ENCODE data around the gene HES1.

The HES1 gene

DNA sequence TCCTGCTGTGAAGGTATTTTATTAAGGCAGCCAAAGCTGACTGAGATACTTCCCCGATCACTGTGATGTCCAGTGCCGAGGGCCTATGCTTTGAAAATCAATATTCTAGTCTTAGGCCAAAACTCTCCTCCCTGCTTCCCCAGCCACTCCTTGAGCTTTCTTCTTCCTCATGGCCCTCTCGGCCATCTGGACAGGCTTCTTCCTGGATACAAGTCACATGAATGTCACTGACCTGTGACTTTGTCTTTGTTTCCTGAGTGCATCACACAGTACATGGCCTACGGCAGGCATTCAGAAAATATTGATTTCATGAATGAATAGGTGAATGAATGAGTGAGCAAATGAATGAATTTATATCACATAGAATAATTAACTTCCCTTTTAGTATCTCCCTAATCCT lies 24.6 kb upstream of the HES1 start:
- Mint-ChIP-seq H3K27me3 (ENCODE audit: low read depth) (peaks cover 32% of the 10 kb centered on the region), H3K4me3 (no peak overlapping the region), H3K27ac (no peak overlapping the region), H3K9me3 (no peaks in the 10 kb centered on the region), H3K36me3 (ENCODE audit: low read depth) (no peaks in the 10 kb centered on the region), H3K4me1 (ENCODE audit: low read depth) (no peaks in the 10 kb centered on the region)
- no peak for DNase-seq (ENCODE audit: low spot score)

- Mint-ChIP-seq H3K36me3 (ENCODE audit: low read depth) (no peaks in the 10 kb centered on the region), H3K27me3 (ENCODE audit: low read depth) (peaks cover 34% of the 10 kb centered on the region), H3K4me3 (no peak overlapping the region), H3K27ac (no peak overlapping the region), H3K9me3 (no peaks in the 10 kb centered on the region), H3K4me1 (ENCODE audit: low read depth) (no peaks in the 10 kb centered on the region)
- DNase-seq (ENCODE audit: low spot score), result no peak
These were observed 23.5 kb upstream of the HES1 start for GRCh38 chr3:194112120-194113106.

- Mint-ChIP-seq H3K36me3 (ENCODE audit: low read depth) (no peaks in the 10 kb centered on the region), H3K27me3 (ENCODE audit: low read depth) (peaks cover 33% of the 10 kb centered on the region), H3K4me3 (no peak overlapping the region), H3K4me1 (ENCODE audit: low read depth) (no peaks in the 10 kb centered on the region), H3K9me3 (no peaks in the 10 kb centered on the region), H3K27ac (no peak overlapping the region)
- DNase-seq (ENCODE audit: low spot score), result no peak
These were observed 21.8 kb upstream of the HES1 start for GRCh38 chr3:194114123-194114522.

DNA sequence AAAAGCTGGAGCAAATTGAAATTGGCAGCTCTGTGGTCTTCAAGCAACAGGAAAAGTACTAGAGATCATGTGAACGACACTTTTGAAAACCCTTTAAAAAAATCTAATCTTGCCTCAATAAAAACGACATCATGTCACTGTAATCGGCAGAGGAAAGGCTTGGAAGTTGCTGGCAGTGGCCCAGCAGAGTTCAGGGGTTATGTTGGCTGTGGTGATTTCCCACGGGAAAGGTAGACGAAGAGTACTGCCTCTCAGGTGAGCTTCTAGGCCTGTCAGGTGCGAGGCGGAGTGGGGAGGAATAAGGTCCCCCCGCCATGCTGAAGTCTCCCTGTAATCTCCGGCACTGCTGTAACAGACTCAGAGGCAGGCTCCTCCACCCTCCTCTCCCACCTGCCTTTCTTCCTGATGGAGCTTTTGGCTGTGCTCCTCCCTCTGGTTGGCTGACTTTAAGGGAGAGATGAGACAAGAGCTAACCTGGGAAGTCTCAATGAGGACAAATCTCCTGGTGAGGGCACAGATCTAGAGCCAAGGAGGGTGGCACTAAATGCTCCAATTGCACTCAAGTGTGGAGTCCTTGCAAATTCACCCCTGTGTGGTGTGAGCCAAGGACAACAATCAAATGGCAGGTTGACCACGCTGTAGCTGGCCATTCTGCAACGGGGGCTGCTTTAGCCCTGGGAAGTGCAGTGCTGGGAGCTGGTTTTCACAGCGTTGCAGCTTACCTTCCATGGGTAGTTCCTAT lies 18.7 kb upstream of the HES1 start:
- Mint-ChIP-seq H3K27me3 (ENCODE audit: low read depth) (peaks cover 48% of the 10 kb centered on the region), H3K9me3 (no peaks in the 10 kb centered on the region), H3K36me3 (ENCODE audit: low read depth) (no peaks in the 10 kb centered on the region), H3K4me3 (no peak overlapping the region), H3K4me1 (ENCODE audit: low read depth) (no peaks in the 10 kb centered on the region), H3K27ac (no peak overlapping the region)
- no peak for DNase-seq (ENCODE audit: low spot score)

GRCh38 chr3:194118920-194119319 lies 17.0 kb upstream of the HES1 start:
- H3K27me3 Mint-ChIP-seq (ENCODE audit: low read depth), result peaks cover 50% of the 10 kb centered on the region
- H3K27ac Mint-ChIP-seq, result no peak overlapping the region
- no peak for DNase-seq (ENCODE audit: low spot score)
- no peaks in the 10 kb centered on the region for H3K36me3 Mint-ChIP-seq (ENCODE audit: low read depth)
- H3K4me3 Mint-ChIP-seq, result no peak overlapping the region
- H3K9me3 Mint-ChIP-seq, result no peaks in the 10 kb centered on the region
- H3K4me1 Mint-ChIP-seq (ENCODE audit: low read depth), result no peaks in the 10 kb centered on the region

DNA sequence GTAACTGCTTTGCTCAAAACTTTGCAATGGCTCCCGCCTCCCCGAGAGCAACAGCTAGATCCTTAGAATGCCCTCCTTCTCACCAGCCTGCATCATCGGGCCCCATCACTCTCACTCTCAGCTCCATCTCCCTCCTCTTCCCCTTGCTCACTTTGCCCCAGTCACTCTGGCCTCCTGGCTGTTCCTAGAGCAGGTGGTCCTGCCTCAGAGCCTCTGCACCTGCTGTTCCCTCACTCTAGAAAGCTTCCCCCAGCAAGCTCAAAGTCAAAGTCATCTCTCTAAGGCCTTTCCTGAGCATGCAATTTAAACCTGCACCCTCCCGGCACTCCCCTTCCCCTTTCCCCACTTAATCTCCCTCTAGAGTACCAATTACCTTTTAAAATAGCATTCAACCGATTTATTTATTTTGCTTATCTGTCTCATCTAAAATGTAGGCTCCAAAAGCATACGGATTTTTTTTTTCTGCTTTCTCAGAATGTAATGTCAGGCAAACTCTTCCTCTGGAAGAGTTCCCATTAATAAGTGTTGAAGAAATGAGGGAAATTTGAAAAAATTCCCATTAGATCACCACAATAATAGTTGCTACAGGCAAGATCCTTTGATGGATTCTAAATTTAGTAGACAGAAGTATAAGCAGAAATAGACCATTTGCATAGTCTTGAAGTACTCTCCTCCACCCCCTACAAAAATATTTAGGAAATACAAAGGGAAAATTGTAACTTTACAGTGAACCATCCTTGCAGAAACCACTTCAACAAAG lies 15.9 kb upstream of the HES1 start:
- Mint-ChIP-seq H3K27me3 (ENCODE audit: low read depth) (peaks cover 57% of the 10 kb centered on the region), H3K36me3 (ENCODE audit: low read depth) (no peaks in the 10 kb centered on the region), H3K27ac (no peak overlapping the region), H3K4me1 (ENCODE audit: low read depth) (no peaks in the 10 kb centered on the region), H3K4me3 (no peak overlapping the region), H3K9me3 (no peaks in the 10 kb centered on the region)
- DNase-seq (ENCODE audit: low spot score), result no peak

DNA sequence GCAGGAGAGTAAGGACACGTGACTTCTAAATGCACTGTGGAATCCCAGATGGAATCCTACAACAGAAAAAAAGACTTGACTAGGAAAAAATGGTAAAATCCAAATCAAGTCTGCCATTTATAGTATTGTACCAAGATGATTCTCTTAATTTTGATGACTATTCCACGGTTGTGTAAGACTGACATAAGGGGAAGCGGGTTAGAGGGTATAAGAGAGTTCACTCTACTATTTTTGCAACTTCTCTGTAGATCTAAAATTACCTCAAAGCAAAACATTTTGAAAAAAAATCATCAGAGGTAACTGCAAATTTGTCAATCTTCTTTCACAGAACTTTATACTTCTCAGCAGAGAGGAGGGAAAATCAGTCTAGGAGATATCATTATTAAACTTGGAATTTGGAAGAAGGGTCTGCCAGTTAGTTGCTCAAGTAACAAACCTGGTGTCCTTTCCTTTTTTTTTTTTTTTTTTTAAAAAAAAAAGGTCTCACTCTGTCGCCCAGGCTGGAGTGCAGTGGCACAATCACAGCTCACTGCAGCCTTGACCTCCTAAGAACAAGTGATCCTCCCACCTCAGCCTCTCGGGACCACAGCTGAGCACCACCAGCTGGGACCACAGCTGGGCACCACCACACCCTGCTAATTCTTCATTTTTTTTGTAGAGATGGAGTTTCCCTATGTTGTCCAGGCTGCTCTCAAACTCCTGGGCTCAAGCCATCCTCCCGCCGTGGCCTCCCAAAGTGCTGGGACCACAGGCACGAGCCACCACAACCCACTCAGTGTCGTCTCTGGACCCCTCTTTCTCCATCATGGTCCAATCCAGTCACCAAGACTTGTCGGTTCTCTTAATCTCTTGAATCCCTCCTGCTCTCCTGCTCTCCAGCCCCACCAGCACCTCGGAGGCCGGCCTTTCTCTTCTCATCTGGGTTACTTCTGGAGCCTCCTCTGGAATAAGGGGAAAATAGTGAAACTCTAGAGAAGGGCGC lies 14.9 kb upstream of the HES1 start:
- H3K36me3 Mint-ChIP-seq (ENCODE audit: low read depth), result no peaks in the 10 kb centered on the region
- H3K27me3 Mint-ChIP-seq (ENCODE audit: low read depth), result peaks cover 62% of the 10 kb centered on the region
- no peaks in the 10 kb centered on the region for H3K9me3 Mint-ChIP-seq
- H3K4me3 Mint-ChIP-seq, result no peak overlapping the region
- no peaks in the 10 kb centered on the region for H3K4me1 Mint-ChIP-seq (ENCODE audit: low read depth)
- DNase-seq (ENCODE audit: low spot score), result no peak
- no peak overlapping the region for H3K27ac Mint-ChIP-seq

GRCh38 chr3:194121891-194122631 lies 13.9 kb upstream of the HES1 start:
- no peak overlapping the region for H3K4me3 Mint-ChIP-seq
- H3K36me3 Mint-ChIP-seq (ENCODE audit: low read depth), result no peaks in the 10 kb centered on the region
- H3K27ac Mint-ChIP-seq, result no peak overlapping the region
- no peak for DNase-seq (ENCODE audit: low spot score)
- H3K27me3 Mint-ChIP-seq (ENCODE audit: low read depth), result peaks cover 63% of the 10 kb centered on the region
- H3K9me3 Mint-ChIP-seq, result no peaks in the 10 kb centered on the region
- H3K4me1 Mint-ChIP-seq (ENCODE audit: low read depth), result no peaks in the 10 kb centered on the region

DNA sequence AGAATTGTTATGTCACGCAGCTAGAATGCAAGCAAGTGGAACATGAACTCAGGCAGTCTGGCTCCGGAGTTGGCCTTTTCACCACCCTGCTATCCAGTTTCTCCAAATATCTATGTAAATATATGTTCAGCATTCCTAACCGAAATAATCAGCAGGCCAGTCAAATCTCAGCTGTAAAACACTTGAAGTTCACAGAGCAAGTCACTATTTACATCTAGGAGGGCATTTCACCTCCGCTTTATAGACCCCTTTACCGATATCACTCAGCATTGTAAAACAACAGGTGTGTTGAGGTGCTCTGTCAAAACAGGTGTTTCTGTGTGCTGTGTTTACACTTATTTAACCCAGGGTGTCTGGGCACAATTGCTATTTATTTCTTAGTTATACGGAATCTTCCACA lies 12.2 kb upstream of the HES1 start:
- H3K4me3 Mint-ChIP-seq, result no peak overlapping the region
- no peaks in the 10 kb centered on the region for H3K36me3 Mint-ChIP-seq (ENCODE audit: low read depth)
- DNase-seq (ENCODE audit: low spot score), result no peak
- H3K27me3 Mint-ChIP-seq (ENCODE audit: low read depth), result peaks cover 68% of the 10 kb centered on the region
- H3K9me3 Mint-ChIP-seq, result no peaks in the 10 kb centered on the region
- no peak overlapping the region for H3K27ac Mint-ChIP-seq
- peaks cover 7% of the 10 kb centered on the region for H3K4me1 Mint-ChIP-seq (ENCODE audit: low read depth)

- H3K27me3 Mint-ChIP-seq (ENCODE audit: low read depth), result peaks cover 63% of the 10 kb centered on the region
- H3K36me3 Mint-ChIP-seq (ENCODE audit: low read depth), result no peaks in the 10 kb centered on the region
- no peaks in the 10 kb centered on the region for H3K9me3 Mint-ChIP-seq
- peaks cover 7% of the 10 kb centered on the region for H3K4me1 Mint-ChIP-seq (ENCODE audit: low read depth)
- H3K27ac Mint-ChIP-seq, result no peak overlapping the region
- no peak overlapping the region for H3K4me3 Mint-ChIP-seq
- DNase-seq (ENCODE audit: low spot score), result no peak
These were observed 11.8 kb upstream of the HES1 start for GRCh38 chr3:194124193-194124592.

- no peak for DNase-seq (ENCODE audit: low spot score)
- H3K27ac Mint-ChIP-seq, result no peak overlapping the region
- peaks cover 7% of the 10 kb centered on the region for H3K4me1 Mint-ChIP-seq (ENCODE audit: low read depth)
- H3K27me3 Mint-ChIP-seq (ENCODE audit: low read depth), result peaks cover 62% of the 10 kb centered on the region
- no peak overlapping the region for H3K4me3 Mint-ChIP-seq
- H3K36me3 Mint-ChIP-seq (ENCODE audit: low read depth), result no peaks in the 10 kb centered on the region
- H3K9me3 Mint-ChIP-seq, result no peaks in the 10 kb centered on the region
These were observed 10.5 kb upstream of the HES1 start for GRCh38 chr3:194125442-194125841.

DNA sequence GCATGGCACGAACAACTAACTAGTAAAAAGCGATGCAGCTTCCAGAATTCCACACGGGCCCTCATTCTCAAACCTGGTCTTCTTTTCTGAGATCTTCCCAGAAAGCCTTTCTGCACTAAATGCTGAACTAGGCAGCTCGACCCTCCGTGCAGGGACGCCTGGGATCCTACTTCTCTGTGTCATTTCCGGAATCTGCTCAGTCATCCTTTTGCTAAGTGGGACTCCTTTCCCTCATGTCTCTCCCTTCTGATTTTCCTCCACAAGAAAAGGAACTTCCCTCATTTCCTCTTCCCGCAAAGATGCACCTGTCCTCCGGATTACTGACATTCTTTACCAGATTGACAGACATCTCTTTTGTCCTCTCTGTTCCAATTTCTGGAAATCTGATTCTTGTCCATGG lies 9.2 kb upstream of the HES1 start:
- Mint-ChIP-seq H3K36me3 (ENCODE audit: low read depth) (peaks cover 1% of the 10 kb centered on the region), H3K9me3 (no peaks in the 10 kb centered on the region), H3K27ac (no peak overlapping the region), H3K4me3 (no peak overlapping the region), H3K4me1 (ENCODE audit: low read depth) (peaks cover 16% of the 10 kb centered on the region), H3K27me3 (ENCODE audit: low read depth) (peaks cover 63% of the 10 kb centered on the region)
- DNase-seq (ENCODE audit: low spot score), result no peak
